Stimulated activated CD4-positive, alpha-beta T cell treated with anti-CD3 and anti-CD28 coated beads, Interleukin-1b, Interleukin-23, amount 100 ng/mL, for 1 hour (primary cell): ENCODE data around the gene CYBRD1.
"Not testable (repeated sequence)": the region's sequence is repeated elsewhere in the genome, so short reads cannot be mapped to it uniquely, and the experiment has no call there.

Experiments
- DNase-seq, 2 donors: peaks; one replicate each; pipeline ENCODE4 v3.0.0-alpha.2; 2020; ENCODE audit warnings: low read depth in 2 of 2

Gene CYBRD1, protein sequence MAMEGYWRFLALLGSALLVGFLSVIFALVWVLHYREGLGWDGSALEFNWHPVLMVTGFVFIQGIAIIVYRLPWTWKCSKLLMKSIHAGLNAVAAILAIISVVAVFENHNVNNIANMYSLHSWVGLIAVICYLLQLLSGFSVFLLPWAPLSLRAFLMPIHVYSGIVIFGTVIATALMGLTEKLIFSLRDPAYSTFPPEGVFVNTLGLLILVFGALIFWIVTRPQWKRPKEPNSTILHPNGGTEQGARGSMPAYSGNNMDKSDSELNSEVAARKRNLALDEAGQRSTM

DNA sequence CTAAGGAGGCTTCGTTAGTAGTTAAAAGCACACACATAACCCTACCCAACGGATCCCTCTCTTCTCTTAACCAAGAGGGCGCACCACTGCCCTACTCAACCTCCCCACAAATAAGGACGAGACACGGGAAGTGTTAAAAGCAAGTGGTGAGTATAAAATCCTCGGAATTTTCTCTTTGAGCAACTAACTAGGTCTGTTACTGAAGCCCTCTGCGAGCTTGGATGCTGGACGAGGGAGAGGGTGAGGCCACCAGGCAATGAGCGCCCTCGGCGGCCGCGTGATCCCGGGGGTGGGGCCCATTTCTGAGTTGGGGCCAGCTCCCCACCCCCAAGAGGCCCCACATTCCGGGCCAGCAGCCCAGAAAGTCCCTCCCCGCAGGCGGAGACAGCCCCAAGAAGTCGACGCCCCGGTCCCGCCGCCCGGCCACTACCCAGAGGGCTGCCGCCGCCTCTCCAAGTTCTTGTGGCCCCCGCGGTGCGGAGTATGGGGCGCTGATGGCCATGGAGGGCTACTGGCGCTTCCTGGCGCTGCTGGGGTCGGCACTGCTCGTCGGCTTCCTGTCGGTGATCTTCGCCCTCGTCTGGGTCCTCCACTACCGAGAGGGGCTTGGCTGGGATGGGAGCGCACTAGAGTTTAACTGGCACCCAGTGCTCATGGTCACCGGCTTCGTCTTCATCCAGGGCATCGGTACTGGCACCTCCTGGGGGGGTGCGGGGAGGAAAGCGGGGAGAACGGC, at the start of gene CYBRD1:
TSS of gene CYBRD1 (plus strand) at position 423 of the 736 bp plus-strand sequence. CDS start at position 495, 72 bp downstream.
- DNase-seq, result no peak

DNA sequence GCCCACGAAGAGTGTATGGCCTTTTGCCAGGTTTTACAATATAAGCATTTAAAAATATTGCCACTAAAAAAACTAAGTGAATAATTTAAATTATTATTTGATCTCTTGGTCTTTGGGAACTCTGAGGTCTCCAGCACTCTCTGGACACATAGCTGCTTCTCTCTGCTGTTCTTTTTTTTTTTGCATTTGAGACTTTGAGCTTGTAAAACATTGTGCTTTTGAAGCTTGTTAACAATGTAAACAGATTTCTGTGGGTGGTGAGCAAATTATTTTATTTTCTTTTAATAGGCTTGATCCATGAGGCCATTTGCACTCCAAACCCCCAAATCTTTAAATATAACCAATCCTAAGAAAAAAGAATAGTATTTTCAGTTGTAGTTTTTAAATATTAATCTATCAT, 46.3 kb upstream of the CYBRD1 start:
- no peak for DNase-seq

DNA sequence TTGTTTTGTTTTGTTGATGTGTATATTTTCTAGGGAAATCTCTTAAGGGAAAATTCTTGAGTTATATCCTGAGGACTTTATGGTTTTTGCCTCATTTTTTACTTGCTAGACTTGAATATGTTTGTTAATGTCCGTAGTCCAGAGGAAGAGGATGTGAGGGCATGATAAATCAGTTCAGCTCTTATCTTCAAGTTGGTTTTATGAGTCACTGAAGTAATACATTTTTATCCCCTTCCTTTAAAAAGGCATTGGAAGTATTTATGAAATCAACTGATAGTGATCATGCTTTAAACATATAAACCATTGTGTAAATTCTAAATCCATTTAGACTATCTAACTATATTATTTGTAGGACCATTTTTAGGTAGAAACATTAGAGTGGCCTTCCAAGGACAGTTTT, 43.9 kb upstream of the CYBRD1 start:
- no peak for DNase-seq

DNA sequence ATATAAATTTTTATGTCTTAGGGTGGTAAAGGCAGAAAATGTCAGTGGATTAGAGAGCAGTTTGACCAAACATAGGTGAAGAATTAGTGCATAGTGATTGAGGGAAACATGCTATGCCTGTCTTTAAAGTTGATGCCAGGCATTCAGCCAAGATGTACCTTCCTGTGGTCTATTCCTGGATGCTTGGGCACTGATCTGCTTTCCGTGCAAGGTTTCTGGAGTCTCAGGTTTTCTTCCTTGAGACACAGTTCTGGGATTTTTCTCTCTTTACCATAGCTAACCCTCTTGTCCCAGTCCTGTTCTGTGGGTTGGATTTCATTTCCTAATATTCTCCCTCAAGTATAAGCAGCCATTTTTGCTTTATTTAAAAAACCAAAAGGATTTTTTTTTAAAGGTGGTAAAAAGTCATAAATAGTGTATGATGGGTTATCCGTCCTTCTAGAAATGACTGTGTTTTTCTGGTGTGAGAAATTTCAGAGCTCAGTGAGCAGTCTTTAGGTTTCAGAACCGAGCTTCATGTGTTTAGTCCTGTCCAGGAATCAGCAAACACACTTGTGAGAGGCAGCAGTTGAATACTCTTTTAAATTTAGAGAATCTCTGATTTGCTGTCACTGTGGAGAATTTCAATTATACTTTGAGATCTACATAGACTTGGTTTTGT, 43.0 kb upstream of the CYBRD1 start:
- no peak for DNase-seq

DNA sequence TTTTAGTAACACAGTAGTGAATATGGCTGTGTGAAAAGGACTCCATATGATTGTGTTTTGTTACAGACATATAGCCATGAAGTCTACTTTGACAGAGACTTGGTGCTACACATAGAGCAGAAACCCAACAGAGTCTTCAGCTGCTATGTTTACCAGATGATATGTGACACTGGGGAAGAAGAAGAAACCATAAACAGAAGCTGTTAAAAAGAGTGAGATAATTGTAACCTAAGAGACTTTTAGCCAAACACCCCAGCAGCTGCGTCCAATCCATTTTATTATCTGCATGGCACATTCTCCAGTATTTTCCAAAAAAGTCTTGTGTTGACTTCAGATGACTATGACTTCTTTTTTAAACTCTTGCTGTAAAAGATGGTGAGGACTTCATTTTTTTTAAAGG, 41.4 kb upstream of the CYBRD1 start:
- DNase-seq, result no peak

DNA sequence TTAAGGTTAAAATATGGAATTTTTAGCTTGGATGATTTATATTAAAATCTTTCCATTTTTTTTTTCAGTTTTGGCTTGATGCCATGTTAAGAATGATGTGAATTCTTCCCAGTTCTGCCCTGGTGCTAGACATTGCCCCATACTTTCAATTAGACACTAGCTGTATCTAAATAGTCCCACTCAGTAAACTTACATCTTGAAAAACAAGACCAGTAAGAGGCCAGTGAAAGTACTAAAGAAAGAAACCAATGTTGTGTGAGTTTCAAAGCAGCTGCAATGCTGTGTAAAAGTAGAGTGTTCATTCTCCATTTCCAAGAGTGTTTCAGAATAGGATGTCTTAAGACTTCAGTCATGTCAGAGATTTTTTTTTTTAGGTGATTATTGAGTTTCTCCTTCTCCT, 40.0 kb upstream of the CYBRD1 start:
- no peak for DNase-seq

DNA sequence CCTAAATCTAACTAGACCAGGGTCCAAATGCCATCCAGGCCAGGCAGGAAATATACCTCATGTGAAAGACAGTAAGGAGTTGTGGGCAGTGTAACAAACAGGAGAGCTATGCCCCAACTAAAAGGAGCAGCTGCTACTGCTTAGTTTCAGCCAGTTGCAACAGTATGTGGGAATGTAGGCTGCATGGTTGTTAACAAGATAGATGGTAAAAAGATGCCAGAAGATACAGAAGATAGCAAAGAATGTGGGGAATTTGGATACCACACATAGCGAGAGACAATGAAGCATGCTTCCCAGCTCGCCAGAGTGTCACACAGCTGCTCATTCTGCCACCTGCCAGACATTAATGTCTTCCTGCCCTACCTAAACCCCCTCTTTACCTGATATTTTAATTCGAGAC, 39.4 kb upstream of the CYBRD1 start:
- no peak for DNase-seq

DNA sequence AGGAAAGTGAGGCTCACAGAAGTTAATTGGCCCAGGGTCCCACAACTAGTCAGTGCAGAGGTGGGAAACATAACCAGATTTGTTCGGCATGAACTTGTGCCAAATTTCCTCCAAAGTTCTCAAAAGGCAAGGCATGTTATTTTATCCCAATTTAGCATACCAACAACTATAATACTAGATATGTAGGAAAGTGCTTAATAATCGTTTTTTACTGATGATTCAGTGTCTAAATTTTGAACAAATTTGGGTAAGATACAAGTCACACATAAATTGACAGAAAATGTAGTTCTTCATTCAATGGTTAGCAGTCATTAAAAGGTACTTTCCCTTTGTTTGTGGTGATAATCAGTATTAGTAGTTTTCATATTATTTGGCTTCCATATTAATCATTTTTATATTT, 38.5 kb upstream of the CYBRD1 start:
- no peak for DNase-seq

DNA sequence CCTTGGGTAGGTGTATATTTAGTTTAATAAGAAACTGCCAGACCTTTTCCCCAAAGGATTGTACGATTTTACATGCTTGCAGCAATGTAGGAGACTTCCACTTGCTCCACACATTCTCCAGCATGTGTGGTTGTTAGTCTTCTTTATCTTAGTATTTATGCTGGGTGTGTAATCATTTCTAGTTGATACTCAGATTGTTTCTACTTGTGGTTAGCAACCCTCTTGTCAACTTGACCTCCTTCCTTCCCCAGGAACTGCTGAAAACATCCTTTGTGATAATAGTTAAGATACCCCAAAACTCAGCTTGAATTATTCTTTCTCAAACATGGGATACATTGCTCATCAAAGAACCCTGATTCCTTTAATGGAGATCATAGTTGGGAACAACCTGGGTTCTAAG, 37.2 kb upstream of the CYBRD1 start:
- no peak for DNase-seq

DNA sequence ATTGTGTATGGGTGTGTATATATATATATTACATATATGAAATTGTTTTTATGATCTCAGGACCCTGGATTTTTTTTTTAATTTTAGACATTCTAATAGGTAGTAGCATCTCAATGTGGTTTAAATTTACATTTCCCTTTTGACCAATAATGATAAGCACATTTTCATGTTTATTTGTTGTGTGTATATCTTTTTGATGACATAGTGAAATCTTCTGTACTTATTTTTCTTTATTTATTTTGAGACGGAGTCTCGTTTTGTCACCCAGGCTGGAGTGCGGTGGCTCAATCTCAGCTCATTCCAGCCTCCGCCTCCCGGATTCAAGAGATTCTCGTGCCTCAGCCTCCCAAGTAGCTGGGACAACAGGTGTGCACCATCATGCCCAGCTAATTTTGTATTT, 35.1 kb upstream of the CYBRD1 start:
- DNase-seq, result no peak

DNA sequence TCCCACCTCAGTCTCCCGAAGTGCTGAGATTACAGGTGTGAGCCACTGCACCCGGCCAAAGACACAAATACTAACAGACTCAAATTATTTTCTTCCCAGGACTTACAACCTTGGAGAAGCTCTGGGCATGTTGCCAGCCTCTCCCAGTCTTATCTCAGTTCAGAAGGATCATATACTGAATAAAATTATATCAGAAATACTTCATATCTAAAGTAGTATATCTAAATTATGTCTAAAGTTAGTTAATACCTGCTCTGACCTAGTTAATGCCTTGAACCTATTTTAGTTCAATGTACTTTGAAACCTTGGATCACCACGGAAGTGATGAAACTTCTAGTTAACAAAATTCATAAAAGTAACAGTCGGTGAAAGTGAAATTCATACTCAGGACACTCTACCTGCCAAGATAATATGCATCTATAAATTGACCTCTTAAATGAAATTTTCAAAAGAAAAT, 34.4 kb upstream of the CYBRD1 start:
- no peak for DNase-seq

DNA sequence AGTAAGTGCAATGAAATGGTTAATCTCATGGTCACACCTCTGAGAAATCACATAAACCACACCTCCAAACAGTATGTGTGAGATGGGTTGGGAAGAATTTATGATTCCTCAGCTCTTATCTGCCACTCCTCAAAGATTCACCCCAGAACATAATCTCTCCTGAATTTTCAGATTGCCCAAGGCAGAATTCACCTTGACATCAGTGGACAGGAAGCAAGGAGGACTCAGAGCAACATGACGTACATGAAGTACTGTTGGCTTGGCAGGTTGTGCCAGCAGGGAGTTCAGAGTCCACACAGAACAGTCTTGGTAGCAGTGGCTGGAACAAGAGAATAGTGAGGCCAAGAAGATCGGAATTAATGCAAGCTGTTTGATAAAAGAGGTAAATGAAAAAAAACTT, 31.7 kb upstream of the CYBRD1 start:
- no peak for DNase-seq

DNA sequence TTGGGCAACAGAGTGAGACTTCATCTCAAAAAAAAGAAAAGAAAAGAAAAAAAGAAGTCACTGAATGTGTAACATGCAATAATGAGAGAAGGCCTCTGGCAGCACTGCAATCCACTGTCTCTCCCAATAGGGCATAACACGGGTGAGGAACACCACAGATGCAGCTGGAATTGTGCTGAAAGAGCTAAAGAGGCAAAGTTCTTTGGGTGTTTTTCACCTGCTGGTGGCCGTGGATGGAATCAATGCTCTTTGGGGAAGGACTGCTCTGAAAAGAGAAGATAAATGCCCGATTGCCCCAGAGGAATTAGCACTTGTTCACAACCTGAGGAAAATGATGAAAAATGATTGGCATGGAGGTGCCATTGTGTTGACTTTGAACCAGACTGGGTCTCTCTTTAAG, 31.0 kb upstream of the CYBRD1 start:
- DNase-seq, result no peak

DNA sequence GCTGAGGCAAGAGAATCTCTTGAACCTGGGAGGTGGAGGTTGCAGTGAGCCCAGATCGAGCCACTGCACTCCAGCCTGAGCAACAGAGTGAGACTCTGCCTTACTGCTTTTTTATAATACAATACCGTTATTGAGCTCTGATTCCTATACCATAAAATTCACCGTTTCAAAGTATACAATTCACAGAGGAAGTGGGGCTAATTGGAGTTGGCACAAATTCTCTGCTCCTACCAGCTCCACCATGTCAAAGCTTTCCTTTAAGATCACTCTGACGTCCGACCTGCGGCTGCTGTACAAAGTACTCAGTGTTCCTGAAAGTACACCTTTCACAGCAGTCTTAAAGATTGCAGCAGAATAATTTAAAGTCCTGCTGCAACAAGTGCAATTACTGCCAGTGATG, 29.6 kb upstream of the CYBRD1 start:
- DNase-seq, result no peak

DNA sequence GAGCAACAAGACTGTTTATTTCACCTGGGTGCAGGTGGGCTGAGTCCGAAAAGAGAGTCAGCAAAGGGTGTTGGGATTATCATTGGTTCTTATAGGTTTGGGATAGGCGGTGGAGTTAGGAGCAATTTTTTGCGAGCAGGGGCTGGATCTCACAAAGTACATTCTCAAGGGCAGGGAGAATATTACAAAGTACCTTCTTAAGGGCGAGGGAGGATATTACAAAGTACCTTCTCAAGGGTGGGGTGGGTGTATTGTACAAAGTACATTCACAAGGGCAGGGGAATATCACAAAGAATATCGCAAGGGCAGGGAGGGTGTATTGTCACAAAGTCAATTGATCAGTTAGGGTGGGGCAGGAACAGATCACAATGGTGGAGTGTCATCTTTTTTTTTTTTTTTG, 24.6 kb upstream of the CYBRD1 start:
- DNase-seq, result not testable (repeated sequence)

DNA sequence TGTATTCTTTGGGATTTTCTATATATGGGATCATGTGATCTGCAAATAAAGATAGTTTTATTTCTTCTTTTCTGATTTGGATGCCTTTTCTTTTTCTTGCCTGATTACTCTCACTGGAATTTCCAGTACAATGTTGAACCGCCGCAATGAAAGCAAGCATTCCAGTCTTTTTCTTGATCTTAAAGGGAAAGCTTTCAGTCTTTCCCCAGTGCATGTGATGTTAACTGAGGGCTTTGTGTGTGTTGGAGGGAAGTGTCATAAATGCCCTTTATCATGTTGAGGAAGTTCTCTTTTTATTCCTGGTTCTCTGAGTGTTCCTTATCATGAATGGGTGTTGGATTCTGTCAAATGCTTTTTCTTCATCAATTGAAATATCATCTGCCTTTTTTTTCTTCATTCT, 16.9 kb upstream of the CYBRD1 start:
- no peak for DNase-seq

DNA sequence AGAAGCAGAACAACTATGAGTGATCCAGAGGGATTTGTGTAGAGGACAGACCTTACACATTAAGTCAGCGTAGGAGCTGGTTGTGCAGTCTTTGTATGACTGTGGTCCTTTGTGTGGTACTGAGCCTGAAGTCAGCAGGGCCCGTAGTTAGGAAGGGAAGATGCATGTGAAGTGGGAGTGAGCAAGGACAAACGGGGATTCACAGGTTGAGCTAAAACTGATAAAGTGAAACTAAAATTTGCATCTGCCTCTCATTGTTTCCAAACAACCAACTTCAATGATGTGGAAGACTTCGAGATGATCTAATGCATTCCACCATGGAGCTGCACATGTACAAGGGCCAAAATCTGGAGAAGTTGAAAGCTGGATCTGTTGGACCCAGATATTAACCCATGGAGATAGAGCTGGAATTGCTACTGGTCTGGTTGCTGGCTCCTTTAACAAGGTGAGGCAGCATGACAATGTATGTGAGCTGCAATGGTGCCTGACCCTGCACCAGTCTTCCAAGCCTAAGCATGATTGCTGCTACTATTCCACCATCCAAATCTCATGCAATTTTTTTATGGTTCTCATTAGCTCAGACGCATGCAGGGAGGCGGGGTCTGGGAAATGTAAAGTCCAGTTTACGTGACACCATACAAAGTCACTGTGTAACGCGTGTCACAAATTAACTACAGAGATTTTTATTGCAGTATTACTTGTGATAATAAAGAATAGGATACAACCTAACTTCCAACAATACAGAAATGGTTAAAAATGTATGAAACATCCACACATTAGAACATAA, 12.1 kb upstream of the CYBRD1 start:
- no peak for DNase-seq

DNA sequence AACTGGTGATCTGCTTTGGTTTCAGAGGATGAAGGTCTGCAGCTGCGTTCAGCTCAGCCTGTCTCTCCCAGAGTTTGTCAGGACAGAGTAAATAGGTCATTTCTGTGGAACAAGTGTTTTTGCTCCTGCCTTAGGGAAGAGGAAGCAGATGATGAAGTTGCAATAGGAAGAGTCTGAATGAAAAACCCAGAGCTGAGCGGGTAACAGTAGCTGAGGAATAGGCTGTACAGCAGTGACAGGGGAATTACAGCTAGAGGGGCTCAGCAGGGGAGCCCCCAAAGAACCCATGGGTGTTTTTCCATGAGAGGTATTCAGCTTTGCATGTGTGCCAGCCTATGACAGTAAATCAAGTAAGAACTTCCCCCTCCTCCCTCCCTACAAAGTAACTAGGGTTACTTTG, 10.3 kb upstream of the CYBRD1 start:
- DNase-seq, result no peak

DNA sequence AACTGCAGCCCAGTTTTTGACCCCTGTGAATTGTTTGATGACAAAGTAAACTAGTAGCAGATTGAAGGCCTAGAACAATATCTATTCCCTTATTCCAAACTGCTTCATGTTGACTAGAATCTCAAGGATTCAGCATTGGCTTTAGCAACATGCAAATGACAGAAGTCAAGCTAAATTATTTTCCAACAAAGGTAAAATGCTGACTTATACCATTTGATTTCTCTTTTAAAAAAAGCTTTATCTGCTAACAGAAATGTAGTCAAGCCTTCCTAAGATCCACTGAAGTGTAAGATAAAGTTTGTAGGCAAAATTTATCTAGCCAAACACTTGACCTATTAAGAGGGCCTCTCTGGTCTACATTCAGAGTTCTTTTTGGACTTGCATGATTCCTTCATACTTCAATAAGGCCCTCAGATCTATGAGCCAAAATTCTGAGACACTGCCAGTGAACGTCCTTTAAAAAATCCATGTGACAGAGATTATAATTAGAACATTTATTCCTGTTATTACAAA, 9.5 kb upstream of the CYBRD1 start:
- DNase-seq, result no peak

DNA sequence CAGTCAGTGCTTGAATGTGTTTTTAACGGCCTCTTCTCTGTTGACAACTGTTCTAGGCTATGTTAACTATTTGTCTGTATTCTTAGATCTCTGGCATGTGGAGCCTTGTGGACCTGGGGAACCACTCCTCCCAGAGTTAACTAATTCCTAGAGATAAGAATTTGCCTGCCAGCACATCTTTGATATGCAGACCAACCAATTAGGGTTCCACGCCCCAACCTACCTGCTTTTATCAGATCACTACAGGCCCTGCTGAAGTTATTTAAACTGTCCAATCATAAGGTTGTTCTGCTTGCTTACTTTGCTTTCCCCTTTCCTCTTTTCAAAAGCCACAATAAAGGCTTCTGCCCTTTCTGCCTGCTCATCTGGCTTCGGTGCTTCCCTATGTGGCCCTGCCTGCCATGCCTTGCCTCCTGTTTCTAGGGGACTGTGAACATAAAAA, 8.5 kb upstream of the CYBRD1 start:
- no peak for DNase-seq

DNA sequence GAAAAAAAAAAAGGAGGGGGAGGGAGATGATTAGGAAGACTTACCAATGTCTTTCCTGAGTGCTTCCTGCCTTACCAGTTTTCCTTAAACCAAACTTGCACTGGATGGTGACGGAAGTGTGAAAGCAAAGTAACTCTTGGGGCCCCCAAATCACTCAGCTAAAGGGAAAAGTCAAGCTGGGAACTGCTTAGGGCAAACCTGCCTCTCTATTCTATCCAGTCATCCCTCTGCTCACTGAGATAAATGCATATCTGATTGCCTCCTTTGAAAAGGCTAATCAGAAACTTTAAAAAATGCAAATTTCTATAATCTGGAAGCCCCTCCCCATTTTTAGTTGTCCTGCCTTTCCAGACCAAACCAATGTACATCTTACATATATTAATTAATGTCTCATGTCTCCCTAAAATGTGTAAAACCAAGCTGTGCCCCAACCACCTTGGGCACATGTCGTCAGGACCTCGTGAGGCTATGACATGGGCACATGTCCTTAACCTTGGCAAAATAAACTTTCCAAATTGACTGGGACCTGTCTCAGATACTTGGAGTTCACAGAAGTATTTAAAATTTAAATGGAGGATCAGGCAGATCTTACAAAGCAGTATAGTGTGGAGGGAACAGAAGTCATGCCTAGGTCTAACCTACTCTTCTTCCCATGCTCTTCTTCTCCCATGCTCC, 7.2 kb upstream of the CYBRD1 start:
- DNase-seq, result no peak
